Rectal smooth muscle tissue (tissue), 1 donor: ENCODE measurements around the gene TPRG1L.

Experiments used
- H3K27ac ChIP-seq: one replicate; pipeline ENCODE4 v1.7.0; 2013; ENCODE audit warnings: low read depth, low read length, inconsistent platforms
- H3K27me3 ChIP-seq: one replicate; pipeline ENCODE4 v1.7.0; 2013; ENCODE audit warnings: low read length; ENCODE audit not compliant: control insufficient read depth, insufficient read depth
- H3K36me3 ChIP-seq: one replicate; pipeline ENCODE4 v1.7.0; 2013; ENCODE audit warnings: low read length; ENCODE audit not compliant: control insufficient read depth, insufficient read depth
- H3K4me1 ChIP-seq: one replicate; pipeline ENCODE4 v1.7.0; 2013; ENCODE audit warnings: low read length; ENCODE audit not compliant: control insufficient read depth, insufficient read depth
- H3K4me3 ChIP-seq: one replicate; pipeline ENCODE4 v1.7.0; 2013; ENCODE audit warnings: low read length
- H3K9ac ChIP-seq: one replicate; pipeline ENCODE4 v1.7.0; 2013; ENCODE audit warnings: low read length

TPRG1L gene

DNA sequence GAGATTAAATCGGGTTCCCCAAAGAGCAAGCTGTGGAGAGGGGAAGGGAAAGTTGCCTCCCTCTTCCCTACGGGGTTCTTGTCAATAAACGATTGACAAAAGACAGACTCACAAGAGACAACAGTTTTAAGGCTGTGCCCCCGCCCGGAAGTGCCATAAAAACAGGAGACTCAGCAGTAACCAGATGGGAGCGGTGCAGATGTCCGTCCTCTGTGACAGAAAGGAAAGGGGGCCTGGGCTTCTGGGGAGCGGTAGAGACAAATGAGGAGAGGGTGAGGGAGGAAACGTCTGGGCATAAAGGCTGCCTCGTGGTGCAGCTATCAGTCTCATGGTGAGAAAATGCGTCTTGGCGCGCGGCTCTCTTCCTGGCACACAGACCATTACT lies 33.4 kb downstream of the TPRG1L start:
- H3K4me1 ChIP-seq = no peaks in the 10 kb centered on the region
- H3K27me3 ChIP-seq = peaks cover 9% of the 10 kb centered on the region
- H3K36me3 ChIP-seq = no peaks in the 10 kb centered on the region
- H3K4me3 ChIP-seq = no peak overlapping the region
- H3K9ac ChIP-seq = no peak overlapping the region
- H3K27ac ChIP-seq = no peak overlapping the region

DNA sequence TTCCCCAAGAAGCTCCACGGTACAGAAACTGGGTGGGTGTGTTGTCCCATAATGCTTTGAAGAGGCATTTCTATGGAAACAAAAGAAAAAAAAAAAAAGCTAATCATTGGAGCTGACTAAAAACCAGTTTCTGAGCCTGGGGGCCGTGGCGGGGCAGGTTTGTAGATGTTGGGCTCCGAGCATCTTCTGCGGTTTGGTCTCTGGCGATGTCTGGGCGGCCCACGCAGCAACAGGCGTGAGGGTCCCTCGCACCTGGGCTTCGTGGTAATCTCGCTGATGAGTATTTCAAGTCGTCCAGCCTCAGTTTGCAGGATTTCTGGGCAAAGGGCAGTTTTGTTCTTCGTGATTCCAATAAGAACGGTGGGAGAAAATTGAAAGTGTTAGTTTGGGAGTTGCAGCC lies 34.3 kb downstream of the TPRG1L start:
- Histone ChIP-seq H3K9ac (no peak overlapping the region), H3K27me3 (peaks cover 7% of the 10 kb centered on the region), H3K4me3 (no peak overlapping the region), H3K4me1 (no peaks in the 10 kb centered on the region), H3K36me3 (no peaks in the 10 kb centered on the region), H3K27ac (no peak overlapping the region)

DNA sequence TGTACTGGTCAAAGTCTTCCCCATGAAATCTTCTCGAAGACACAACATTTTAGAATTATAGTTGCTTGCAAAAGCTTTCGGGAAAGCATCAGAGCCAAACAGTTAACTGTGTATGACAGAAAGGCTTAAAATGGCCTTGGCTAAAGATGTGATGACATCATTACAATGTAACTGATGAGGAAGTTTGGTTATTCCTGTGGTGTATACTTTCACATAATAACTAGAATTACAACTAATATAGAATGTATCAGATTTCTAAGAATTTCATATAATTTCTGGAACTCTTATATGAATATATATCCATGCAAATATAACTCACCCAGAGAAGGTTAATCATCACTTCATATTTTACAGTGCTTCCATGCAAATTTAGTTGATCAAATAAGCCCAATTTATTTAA lies 35.9 kb downstream of the TPRG1L start:
- H3K27ac ChIP-seq = no peak overlapping the region
- no peak overlapping the region for H3K4me3 ChIP-seq
- H3K36me3 ChIP-seq = no peaks in the 10 kb centered on the region
- no peak overlapping the region for H3K9ac ChIP-seq
- H3K4me1 ChIP-seq = no peaks in the 10 kb centered on the region
- no peaks in the 10 kb centered on the region for H3K27me3 ChIP-seq

DNA sequence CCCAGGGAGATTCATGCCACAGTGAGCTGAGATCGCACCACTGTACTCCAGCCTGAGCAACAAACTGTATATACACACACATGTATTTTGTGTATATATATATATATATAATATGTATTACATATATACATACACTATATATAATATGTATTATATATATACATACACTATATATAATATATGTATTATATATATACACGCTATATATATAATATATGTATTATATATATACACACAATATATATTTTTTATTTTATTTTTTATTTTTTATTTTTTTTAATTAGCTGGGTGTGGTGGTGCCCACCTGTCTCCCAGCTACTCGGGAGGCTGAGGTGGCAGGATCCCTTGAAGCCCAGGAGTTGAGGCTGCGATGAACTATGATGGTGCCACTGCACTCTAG lies 36.8 kb downstream of the TPRG1L start:
- H3K27me3 ChIP-seq = no peaks in the 10 kb centered on the region
- H3K36me3 ChIP-seq = no peaks in the 10 kb centered on the region

DNA sequence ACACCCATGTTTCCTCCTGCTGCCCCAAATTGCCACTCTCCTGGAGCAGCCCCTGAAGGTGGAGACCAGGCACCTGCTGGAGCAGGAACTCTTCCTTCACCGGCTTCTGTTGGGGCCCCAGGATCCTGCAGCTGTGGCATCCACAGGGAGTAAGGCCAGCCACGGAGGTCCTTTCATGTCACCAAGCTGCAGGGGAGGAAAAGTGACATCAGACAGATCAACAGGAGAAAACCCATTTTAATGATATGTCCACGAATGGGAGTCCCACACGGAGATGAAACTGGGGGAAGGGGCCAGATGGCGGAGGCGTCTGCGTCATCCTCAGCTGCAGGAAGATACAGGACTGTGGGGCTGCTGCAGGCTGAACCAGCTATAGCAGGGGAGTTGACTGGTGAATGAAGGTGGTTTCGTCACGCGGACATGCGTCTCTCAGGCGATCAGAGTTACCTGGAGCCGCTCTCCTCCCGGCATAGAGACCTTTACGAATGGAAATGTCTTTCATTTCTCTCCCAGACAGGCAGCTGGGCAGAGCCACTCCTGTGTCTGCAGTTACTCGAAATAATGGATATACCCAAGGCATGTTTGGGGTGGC lies 37.4 kb downstream of the TPRG1L start:
- H3K27ac ChIP-seq = no peak overlapping the region
- no peaks in the 10 kb centered on the region for H3K4me1 ChIP-seq
- no peaks in the 10 kb centered on the region for H3K27me3 ChIP-seq
- H3K4me3 ChIP-seq = no peak overlapping the region
- H3K36me3 ChIP-seq = no peaks in the 10 kb centered on the region
- H3K9ac ChIP-seq = no peak overlapping the region

More for the DNA sequence above, 36.8 kb downstream of the TPRG1L start:
- Histone ChIP-seq H3K4me3 (no peak overlapping the region), H3K9ac (no peak overlapping the region), H3K4me1 (no peaks in the 10 kb centered on the region), H3K27ac (no peak overlapping the region)

DNA sequence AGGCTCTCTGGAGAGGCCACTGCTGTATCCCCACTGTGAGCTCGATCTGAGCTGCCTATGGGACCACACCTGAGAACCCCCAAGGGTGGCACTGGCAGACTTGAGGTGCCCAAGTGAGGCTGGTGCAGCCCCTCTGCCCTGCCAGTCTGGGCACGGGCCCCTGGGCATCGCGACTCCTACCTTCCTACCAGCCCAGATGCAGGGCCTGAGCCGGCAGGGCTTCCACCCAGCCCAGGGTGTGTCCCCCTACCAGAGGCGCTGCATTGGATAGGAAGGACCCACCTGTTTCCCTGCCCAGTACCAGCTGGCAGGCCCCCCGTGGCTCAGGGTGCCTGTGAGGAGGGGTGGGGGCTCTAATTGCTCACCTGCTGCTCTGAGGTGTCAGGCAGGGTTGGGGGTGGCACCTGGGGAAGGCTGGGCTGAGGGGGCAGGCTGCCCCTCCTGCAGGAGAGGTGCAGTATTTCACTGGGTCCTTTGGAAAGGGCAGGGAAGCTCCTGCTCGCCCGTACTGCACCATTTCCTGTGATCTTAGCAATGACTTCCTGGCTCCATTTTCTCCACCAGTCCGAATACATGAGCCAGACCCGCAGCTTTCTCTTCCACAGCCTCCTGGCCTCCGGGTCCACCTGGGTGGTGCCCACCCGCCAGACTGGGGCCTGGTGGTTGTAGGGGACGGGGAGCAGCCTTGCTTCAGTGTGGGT lies 39.3 kb downstream of the TPRG1L start:
- H3K27ac ChIP-seq = no peak overlapping the region
- H3K36me3 ChIP-seq = no peaks in the 10 kb centered on the region
- no peaks in the 10 kb centered on the region for H3K4me1 ChIP-seq
- no peak overlapping the region for H3K9ac ChIP-seq
- no peak overlapping the region for H3K4me3 ChIP-seq
- H3K27me3 ChIP-seq = no peaks in the 10 kb centered on the region

DNA sequence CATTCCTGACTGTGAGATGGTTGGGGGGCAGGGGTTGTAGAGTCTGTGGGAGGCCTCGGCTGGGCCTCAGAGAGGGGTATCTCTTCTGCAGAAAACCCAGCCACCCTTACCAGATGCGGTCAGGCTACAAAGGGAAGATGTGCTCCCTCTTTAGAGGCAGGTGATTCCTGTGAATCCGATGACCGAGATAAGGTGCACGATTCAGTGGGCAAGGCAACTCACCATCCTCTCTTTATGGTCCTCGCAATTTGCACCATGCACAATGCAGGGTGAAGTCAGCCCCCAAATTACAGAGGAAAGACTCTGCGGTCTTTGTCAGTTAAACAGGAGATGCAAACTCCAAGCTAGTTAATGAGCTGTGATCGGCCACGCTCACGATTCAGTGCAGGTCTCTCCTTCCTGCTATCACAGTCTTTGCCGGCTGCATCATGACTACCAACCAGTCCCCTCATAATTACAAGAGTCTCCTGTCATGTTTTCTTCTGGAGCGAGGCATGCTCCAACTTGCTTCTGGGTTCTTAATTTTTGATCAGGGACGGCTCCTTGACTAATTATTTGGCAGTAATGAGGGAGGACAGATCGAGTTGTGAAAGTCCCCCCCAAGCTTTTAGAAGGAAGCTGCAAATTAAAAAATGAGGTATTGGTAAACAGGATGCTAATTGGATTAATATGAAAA lies 40.0 kb downstream of the TPRG1L start:
- no peaks in the 10 kb centered on the region for H3K27me3 ChIP-seq
- no peaks in the 10 kb centered on the region for H3K4me1 ChIP-seq
- H3K9ac ChIP-seq = no peak overlapping the region
- H3K27ac ChIP-seq = no peak overlapping the region
- no peak overlapping the region for H3K4me3 ChIP-seq
- H3K36me3 ChIP-seq = no peaks in the 10 kb centered on the region

DNA sequence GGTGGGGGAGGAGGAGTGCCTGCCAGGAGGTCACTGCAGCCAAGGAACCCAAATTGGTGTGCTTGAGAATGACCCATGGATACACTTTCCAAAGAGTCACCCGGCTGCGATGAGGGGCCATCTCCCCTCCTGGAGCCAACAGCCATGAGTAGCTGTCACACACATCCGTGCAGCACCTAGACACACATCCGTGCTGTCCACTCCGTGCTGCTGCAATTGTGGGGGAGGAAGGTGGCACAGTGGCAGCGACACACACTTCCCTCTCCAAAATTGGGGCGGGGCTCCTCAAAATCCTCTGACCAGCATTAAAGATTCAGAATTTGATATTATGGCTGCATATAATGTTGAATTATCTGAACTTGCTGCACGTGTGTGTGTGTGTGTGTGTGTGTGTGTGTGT lies 43.3 kb downstream of the TPRG1L start:
- Histone ChIP-seq H3K27ac (no peak overlapping the region), H3K9ac (no peak overlapping the region), H3K4me1 (no peaks in the 10 kb centered on the region), H3K36me3 (no peaks in the 10 kb centered on the region), H3K4me3 (no peak overlapping the region), H3K27me3 (peaks cover 5% of the 10 kb centered on the region)

DNA sequence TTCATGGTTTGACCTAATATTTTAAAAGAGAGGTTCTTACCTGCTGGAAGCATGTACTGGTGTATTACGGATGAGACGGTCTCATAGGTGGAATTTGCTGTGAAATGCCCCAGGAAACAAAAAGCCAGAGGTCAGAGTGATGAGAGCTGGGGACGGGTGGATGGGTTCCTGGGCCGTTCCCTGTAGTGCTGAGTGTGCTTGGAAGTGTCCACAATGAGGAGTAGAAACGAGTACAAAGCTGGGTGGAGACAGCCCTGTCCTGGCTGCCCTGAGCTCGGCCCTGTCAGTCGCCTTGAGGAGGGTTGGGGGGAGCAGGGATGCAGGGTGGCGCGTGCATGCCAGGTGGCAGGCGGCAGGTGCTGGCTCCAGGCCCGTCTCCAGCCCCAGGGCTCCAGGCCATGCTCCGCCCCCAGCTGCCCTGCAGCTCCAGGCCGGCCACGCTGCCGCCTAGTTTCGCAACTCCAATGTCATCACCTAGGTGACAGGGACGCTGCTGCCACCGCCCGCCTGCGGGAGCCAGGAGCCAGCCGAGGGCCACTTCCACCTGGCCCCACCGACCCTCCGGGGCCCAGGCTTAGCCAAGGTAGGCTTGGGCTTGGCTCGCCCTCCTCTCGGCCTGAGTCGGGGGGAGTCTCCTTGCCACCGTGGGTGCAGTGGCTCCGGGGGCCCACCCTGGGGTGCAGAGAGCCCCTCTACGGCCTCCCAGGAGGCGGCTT lies 43.9 kb downstream of the TPRG1L start:
- Histone ChIP-seq H3K27ac (no peak overlapping the region), H3K27me3 (peaks cover 5% of the 10 kb centered on the region), H3K36me3 (no peaks in the 10 kb centered on the region), H3K4me1 (no peaks in the 10 kb centered on the region), H3K4me3 (no peak overlapping the region), H3K9ac (no peak overlapping the region)

DNA sequence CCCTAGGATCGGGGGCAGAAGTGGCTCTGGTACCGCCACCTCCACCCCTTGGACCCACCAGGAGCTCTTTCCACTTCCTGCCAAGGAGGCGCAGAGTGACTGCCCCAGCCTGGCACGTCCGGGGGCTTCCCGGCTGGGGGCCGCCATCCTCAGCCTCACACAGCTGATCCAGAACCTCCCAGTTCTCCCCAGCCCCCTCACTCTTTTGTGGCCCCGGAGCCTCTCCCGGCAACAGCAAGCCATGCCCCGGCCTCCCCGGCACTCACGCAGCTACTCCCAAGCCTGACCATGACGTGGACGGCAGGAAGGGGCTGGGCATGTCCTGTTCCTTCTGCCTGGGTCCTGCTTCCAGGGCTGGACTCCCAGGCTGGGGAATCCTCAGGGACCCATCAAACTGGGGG lies 44.6 kb downstream of the TPRG1L start:
- H3K36me3 ChIP-seq = no peaks in the 10 kb centered on the region
- no peak overlapping the region for H3K9ac ChIP-seq
- no peak overlapping the region for H3K27ac ChIP-seq
- H3K4me1 ChIP-seq = no peaks in the 10 kb centered on the region
- H3K4me3 ChIP-seq = no peak overlapping the region
- peaks cover 5% of the 10 kb centered on the region for H3K27me3 ChIP-seq

DNA sequence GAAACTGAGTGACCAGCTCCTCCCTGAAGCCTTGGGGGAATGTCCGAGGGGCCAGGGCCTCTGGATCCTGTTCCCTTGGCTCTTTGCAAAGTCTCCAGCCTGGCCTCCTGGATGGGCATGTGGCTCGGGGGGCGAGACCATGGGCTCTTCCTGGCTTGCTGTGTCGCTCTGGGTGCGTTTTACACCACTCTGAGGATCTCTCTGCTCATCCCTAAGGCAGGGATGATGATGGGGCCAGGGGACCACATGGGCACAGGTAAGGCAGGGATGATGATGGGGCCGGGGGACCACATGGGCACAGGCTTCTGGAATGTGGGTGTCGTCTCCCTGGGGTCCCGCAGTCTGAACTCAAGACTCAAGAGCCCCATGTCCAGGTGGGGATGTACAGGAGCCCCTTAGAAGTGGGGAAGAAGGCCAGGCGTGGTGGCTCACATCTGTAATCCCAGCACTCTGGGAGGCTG lies 45.2 kb downstream of the TPRG1L start:
- H3K27ac ChIP-seq = no peak overlapping the region
- peaks cover 5% of the 10 kb centered on the region for H3K27me3 ChIP-seq
- H3K36me3 ChIP-seq = no peaks in the 10 kb centered on the region

DNA sequence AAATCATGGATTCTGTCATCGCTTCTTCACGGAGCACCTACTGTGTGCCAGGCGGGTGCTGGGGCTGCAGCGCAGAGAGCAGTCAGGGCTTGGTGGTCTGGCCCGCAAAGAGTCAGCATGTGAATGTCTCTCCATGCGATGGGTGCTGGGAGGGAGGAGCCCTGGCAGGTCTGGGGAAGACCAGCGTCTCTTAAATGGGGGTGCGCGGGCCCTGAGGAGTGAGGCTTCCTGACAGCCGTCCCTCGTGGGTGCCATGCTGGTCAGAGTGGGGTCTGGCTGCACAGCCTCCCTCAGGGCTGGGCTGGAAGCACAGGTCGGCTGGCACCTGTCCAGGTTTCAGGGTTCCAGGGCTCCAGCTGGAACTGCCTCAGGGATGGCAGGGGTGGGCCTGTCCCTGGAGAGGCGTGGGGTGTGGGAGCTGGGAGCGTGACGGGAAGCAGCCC lies 46.0 kb downstream of the TPRG1L start:
- Histone ChIP-seq H3K27ac (no peak overlapping the region), H3K36me3 (no peaks in the 10 kb centered on the region), H3K9ac (no peak overlapping the region), H3K4me1 (no peaks in the 10 kb centered on the region), H3K4me3 (no peak overlapping the region), H3K27me3 (peaks cover 5% of the 10 kb centered on the region)

More for the DNA sequence above, 45.2 kb downstream of the TPRG1L start:
- Histone ChIP-seq H3K4me1 (no peaks in the 10 kb centered on the region), H3K4me3 (no peak overlapping the region), H3K9ac (no peak overlapping the region)
